Spinal cord (tissue), 10 donors: ENCODE measurements around the gene GBGT1. TPM values are rescaled to one million over a fixed set of nuclear protein-coding genes. Genes with fewer than 3 reads are reported as not detected.

Source experiments
- DNase-seq, 6 donors: peaks; one replicate each; pipeline versions ENCODE4 v3.0.0 to v3.0.0-alpha.2; 2013 to 2015; ENCODE audit warnings: low spot score in 6 of 6, low read depth in 4 of 6
- H3K27ac ChIP-seq: one replicate; pipeline ENCODE4 v1.5.1; 2013; ENCODE audit warnings: low read depth, low read length, control low read depth
- H3K27me3 ChIP-seq: one replicate; pipeline ENCODE4 v1.6.1; 2013; ENCODE audit warnings: low read length; ENCODE audit not compliant: control insufficient read depth, insufficient read depth
- H3K36me3 ChIP-seq: one replicate; pipeline ENCODE4 v1.6.1; 2013; ENCODE audit warnings: low read length; ENCODE audit not compliant: control insufficient read depth, insufficient read depth
- H3K4me1 ChIP-seq: one replicate; pipeline ENCODE4 v1.6.1; 2013; ENCODE audit warnings: low read length; ENCODE audit not compliant: control insufficient read depth, insufficient read depth
- H3K4me3 ChIP-seq: one replicate; pipeline ENCODE4 v1.5.1; 2013; ENCODE audit warnings: low read depth, low read length, control low read depth
- H3K9me3 ChIP-seq: one replicate; pipeline ENCODE4 v1.6.1; 2013; ENCODE audit warnings: low read length; ENCODE audit not compliant: control insufficient read depth, insufficient read depth
- WGBS: methylation state at CpG from one replicate; pipeline ENCODE4 v1.1.5; 2013; ENCODE audit warnings: missing lambda C conversion rate; ENCODE audit not compliant: insufficient coverage; 5-methylcytosine and 5-hydroxymethylcytosine counted together
- polyA plus RNA-seq, 2 donors: library from polyadenylated mRNA; unstranded; fragments of 120-200 nt; gene quantifications; one replicate each; pipeline ENCODE4 v1.2.1, GENCODE V29; 2013; ENCODE audit not compliant: insufficient read length in 2 of 2
- total RNA-seq, 2 donors: library from RNA; depleted of rRNA in 1 of 2; stranded (reverse); fragments of 120-200 nt in 1 of 2; fragments of >200 nt in 1 of 2; gene quantifications; one replicate each; pipeline versions ENCODE4 v1.2.3 to v1.2.4, GENCODE V29; 2013 to 2014
- donor health status: healthy.

GBGT1 gene
- total and polyA plus RNA-seq, 4 donors = 3.9 to 8.6 (median 6.0) TPM

GRCh38 chr9:133103987-133104505, 59.7 kb downstream of the GBGT1 start:
- WGBS = 93% methylated on average over 7 of the region's 12 CpGs
- no peak overlapping the region for H3K27ac ChIP-seq

DNA sequence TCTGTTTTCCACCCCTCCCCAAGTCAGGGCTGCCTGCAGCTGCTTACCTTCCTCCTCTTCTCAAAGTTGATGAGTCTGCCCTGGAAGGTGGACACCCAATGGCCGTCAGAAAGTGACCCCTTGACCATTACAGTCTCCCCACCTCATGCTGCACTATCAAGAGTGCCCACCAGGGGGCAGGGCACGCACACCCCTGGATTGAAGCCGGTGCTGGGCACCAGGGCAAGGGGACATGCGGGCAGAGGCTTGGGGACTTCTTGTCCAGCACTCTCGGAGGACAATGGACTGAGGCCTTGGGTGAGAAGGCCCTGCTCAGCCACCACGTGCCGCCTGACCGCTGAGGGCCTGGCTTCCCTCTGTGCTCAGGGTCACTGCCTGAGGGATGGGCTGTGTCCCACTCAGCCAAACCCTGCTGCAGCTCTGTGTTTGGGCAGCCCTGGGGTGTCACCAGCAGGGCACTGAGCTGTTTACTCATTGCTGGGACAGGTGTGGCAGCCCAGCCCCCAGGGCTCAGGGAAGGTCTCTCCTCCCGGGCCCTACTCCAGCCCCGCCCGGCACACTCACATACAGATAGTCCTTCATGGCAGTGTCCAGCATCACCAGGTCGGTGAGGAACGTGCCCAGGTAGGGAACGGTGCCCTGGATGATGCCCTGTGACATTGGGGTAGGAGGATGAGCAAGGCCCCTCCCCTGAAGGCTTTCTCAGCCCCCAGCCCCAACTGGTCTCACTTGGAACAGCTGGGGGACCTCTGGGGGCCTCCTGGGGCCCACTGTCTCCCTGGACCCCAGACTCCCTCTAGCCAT, 60.3 kb downstream of the GBGT1 start:
- H3K27me3 ChIP-seq = no peaks in the 10 kb centered on the region
- no peak overlapping the region for H3K4me3 ChIP-seq
- peaks cover 8% of the 10 kb centered on the region for H3K4me1 ChIP-seq
- H3K9me3 ChIP-seq = no peaks in the 10 kb centered on the region
- WGBS = 28% methylated on average over 9 of the region's 14 CpGs
- no peak overlapping the region for H3K27ac ChIP-seq
- peaks cover 97% of the 10 kb centered on the region for H3K36me3 ChIP-seq
- DNase-seq = peak in 2 of 6 donors; percentile 50 to 71

More at GRCh38 chr9:133103987-133104505, 59.7 kb downstream of the GBGT1 start:
- Histone ChIP-seq H3K36me3 (peaks cover 97% of the 10 kb centered on the region), H3K4me1 (peaks cover 8% of the 10 kb centered on the region), H3K27me3 (no peaks in the 10 kb centered on the region), H3K9me3 (no peaks in the 10 kb centered on the region), H3K4me3 (no peak overlapping the region)
- no peak for DNase-seq

Other genes starting within 250 kb of the GBGT1 start
- 10 to 100 TPM; 43.6 to 48.5 TPM for gene TSC1, start 219.3 kb downstream of the GBGT1 start, total RNA-seq
- gene TSC1, start 219.3 kb downstream of the GBGT1 start, polyA plus RNA-seq = 10 to 100 TPM; 46.1 to 48.8 TPM
- gene GFI1B, start 185.2 kb downstream of the GBGT1 start, total RNA-seq = 1 to 10 TPM in 1 of 2 donors, under 1 TPM in 1; 0.50 to 1.1 TPM
- under 1 TPM; 0.30 to 0.42 TPM for gene GFI1B, start 185.2 kb downstream of the GBGT1 start, polyA plus RNA-seq
- gene GTF3C5, start 132.9 kb downstream of the GBGT1 start, total RNA-seq = 10 to 100 TPM; 26.5 to 57.5 TPM
- gene GTF3C5, start 132.9 kb downstream of the GBGT1 start, polyA plus RNA-seq = 10 to 100 TPM; 66.7 to 75.8 TPM
- 1 to 10 TPM in 1 of 2 donors, under 1 TPM in 1; 0.30 to 1.2 TPM for gene CEL, start 101.9 kb downstream of the GBGT1 start, total RNA-seq
- 1 to 10 TPM; 2.3 to 3.5 TPM for gene CEL, start 101.9 kb downstream of the GBGT1 start, polyA plus RNA-seq
- 10 to 100 TPM; 67.4 to 78.6 TPM for gene RALGDS, start 42.7 kb downstream of the GBGT1 start, total RNA-seq
- 100 to 1,000 TPM; 120 to 134 TPM for gene RALGDS, start 42.7 kb downstream of the GBGT1 start, polyA plus RNA-seq
- not detected for gene OBP2B, start 45.3 kb upstream of the GBGT1 start, total RNA-seq
- not detected for gene OBP2B, start 45.3 kb upstream of the GBGT1 start, polyA plus RNA-seq
- gene ABO, start 111.3 kb upstream of the GBGT1 start, total RNA-seq = under 1 TPM; 0.28 to 0.40 TPM
- gene ABO, start 111.3 kb upstream of the GBGT1 start, polyA plus RNA-seq = 1 to 10 TPM in 1 of 2 donors, under 1 TPM in 1; 0.81 to 2.9 TPM
- 10 to 100 TPM; 11.7 to 19.9 TPM for gene SURF6, start 172.3 kb upstream of the GBGT1 start, total RNA-seq
- gene SURF6, start 172.3 kb upstream of the GBGT1 start, polyA plus RNA-seq = 10 to 100 TPM; 31.2 to 36.2 TPM
- 10 to 100 TPM; 16.5 to 28.0 TPM for gene MED22, start 184.2 kb upstream of the GBGT1 start, total RNA-seq
- gene MED22, start 184.2 kb upstream of the GBGT1 start, polyA plus RNA-seq = 10 to 100 TPM; 37.9 to 41.2 TPM
- 1,000 to 10,000 TPM in 1 of 2 donors, 100 to 1,000 TPM in 1; 796 to 2,086 TPM for gene RPL7A, start 184.3 kb upstream of the GBGT1 start, total RNA-seq
- gene RPL7A, start 184.3 kb upstream of the GBGT1 start, polyA plus RNA-seq = 1,000 to 10,000 TPM; 1,459 to 1,491 TPM
- gene SURF1, start 192.6 kb upstream of the GBGT1 start, total RNA-seq = 10 to 100 TPM; 14.7 to 31.5 TPM
- 10 to 100 TPM; 37.9 to 39.1 TPM for gene SURF1, start 192.6 kb upstream of the GBGT1 start, polyA plus RNA-seq
- gene SURF2, start 192.6 kb upstream of the GBGT1 start, total RNA-seq = 10 to 100 TPM; 10.7 to 21.2 TPM
- gene SURF2, start 192.6 kb upstream of the GBGT1 start, polyA plus RNA-seq = 10 to 100 TPM; 35.5 to 36.9 TPM
- gene SURF4, start 212.1 kb upstream of the GBGT1 start, total RNA-seq = 100 to 1,000 TPM; 125 to 144 TPM
- 100 to 1,000 TPM; 103 to 111 TPM for gene SURF4, start 212.1 kb upstream of the GBGT1 start, polyA plus RNA-seq
- 1 to 10 TPM; 1.2 to 3.6 TPM for gene STKLD1, start 212.5 kb upstream of the GBGT1 start, total RNA-seq
- 1 to 10 TPM; 2.5 to 7.5 TPM for gene STKLD1, start 212.5 kb upstream of the GBGT1 start, polyA plus RNA-seq